ENCODE results near the gene GREB1. TPM values are rescaled to one million over a fixed set of nuclear protein-coding genes. Genes with fewer than 3 reads are reported as not detected.

Gene GREB1
- total RNA-seq: under 1 TPM in 4 of 5 experiments, not detected in 1; 0.14 to 0.82 (median 0.25) TPM
- polyA plus RNA-seq: not detected
- total RNA-seq: 0.94 reads per million

DNA sequence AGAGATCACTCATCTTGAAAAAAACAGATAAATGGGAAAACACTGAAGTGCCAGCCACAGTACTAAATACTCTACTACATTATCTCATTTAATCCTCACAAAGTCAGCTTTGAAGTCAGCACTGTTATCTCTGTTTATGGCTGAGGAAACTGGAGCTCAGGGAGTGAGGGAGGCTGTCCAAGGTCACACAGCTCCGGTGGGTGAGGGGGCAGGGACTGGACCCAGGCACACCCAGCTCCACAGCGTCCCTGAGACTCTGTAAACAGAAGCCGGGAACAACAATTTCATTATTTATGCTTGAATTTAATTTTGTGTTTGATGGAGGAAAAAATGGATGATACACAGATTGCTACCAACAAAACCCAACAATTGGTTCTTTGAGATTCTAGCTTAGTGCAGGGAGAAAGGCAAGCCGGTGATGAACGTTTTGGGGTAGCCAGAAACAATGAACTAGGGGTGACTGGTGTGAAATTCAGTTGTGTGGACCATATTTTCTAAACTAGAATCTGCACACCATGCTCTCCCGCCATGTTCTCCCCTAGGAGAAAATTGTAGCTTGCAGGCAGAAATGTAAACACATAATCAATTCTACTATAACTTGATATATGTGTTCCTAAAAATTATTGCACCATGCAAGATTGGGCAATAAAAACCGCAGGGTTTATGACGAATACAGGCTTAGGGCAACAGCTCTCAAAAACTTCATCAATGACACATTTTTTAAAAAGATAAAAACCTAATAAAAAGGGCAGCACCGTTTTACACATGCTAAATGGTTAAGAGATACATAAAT is at the start of gene GREB1:
Gene GREB1 (plus strand): TSS at position 768 of the 793 bp plus-strand sequence. CDS start 22,570 bp downstream, outside the sequence.
- H3K27me3 ChIP-seq (ENCODE audit: control insufficient read depth in 2 of 2, insufficient read depth in 2 of 2, low read length in 2 of 2): no peaks in the 10 kb centered on the region
- H3K4me1 Mint-ChIP-seq: no peaks in the 10 kb centered on the region
- H3K27me3 Mint-ChIP-seq: peaks cover 18 to 41% (median 36%) of the 10 kb centered on the region in 5 donors
- intact Hi-C loops (cut with micrococcal nuclease): no loop called here
- H3K36me3 Mint-ChIP-seq: no peaks in the 10 kb centered on the region
- H3K27ac Mint-ChIP-seq: no peak within 1 kb of the TSS
- H3K4me3 Mint-ChIP-seq: no peak within 1 kb of the TSS
- H3K4me3 ChIP-seq (ENCODE audit: low read length): no peak within 1 kb of the TSS
- no peak for DNase-seq
- ATAC-seq: no peak
- ChIA-PET POLR2A (no interaction called here), CTCF (no interaction called here)
- H3K27ac ChIP-seq (ENCODE audit: low read depth, low read length): no peak within 1 kb of the TSS
- H3K9me3 Mint-ChIP-seq: no peaks in the 10 kb centered on the region
- H3K4me1 ChIP-seq (ENCODE audit: control insufficient read depth in 2 of 2, insufficient read depth in 2 of 2, low read length in 2 of 2): no peaks in the 10 kb centered on the region
- H3K36me3 ChIP-seq (ENCODE audit: control insufficient read depth in 2 of 3, insufficient read depth in 3 of 3, low read length in 3 of 3): no peaks in the 10 kb centered on the region
- H3K9me3 ChIP-seq (ENCODE audit: control insufficient read depth in 2 of 3, low read length in 3 of 3): no peaks in the 10 kb centered on the region

- peaks cover 3 to 5% of the 10 kb centered on the region in 2 donors for H3K27me3 ChIP-seq (ENCODE audit: control insufficient read depth in 2 of 2, insufficient read depth in 2 of 2, low read length in 2 of 2)
- H3K9me3 ChIP-seq (ENCODE audit: control insufficient read depth in 2 of 3, low read length in 3 of 3): no peaks in the 10 kb centered on the region
- intact Hi-C loops (cut with micrococcal nuclease): no loop called here
- DNase-seq (no peak), ATAC-seq (no peak)
- H3K4me3 Mint-ChIP-seq: no peak overlapping the region
- H3K36me3 Mint-ChIP-seq: no peaks in the 10 kb centered on the region
- peaks cover 0 to 11% (median 0%) of the 10 kb centered on the region in 11 donors for H3K9me3 Mint-ChIP-seq
- no peaks in the 10 kb centered on the region for H3K36me3 ChIP-seq (ENCODE audit: control insufficient read depth in 2 of 3, insufficient read depth in 3 of 3, low read length in 3 of 3)
- no peak overlapping the region for H3K27ac Mint-ChIP-seq
- no peak overlapping the region for H3K27ac ChIP-seq (ENCODE audit: low read depth, low read length)
- no peaks in the 10 kb centered on the region for H3K4me1 ChIP-seq (ENCODE audit: control insufficient read depth in 2 of 2, insufficient read depth in 2 of 2, low read length in 2 of 2)
- POLR2A ChIA-PET: no interaction called here
- CTCF ChIA-PET: interaction anchor here (0.8 kb wide), 1 partner anchor 257 kb away, joined by 3 read pairs; no protein-coding TSS in a partner anchor
- H3K27me3 Mint-ChIP-seq: peaks cover 28 to 42% (median 39%) of the 10 kb centered on the region in 5 donors
- peaks cover 0 to 4% (median 0%) of the 10 kb centered on the region in 7 donors for H3K4me1 Mint-ChIP-seq
- H3K4me3 ChIP-seq (ENCODE audit: low read length): no peak overlapping the region
These were observed 45.0 kb upstream of the GREB1 start for GRCh38 chr2:11488809-11489208.

- ChIA-PET CTCF (no interaction called here), POLR2A (no interaction called here)
- Histone ChIP-seq H3K36me3 (ENCODE audit: control insufficient read depth in 2 of 3, insufficient read depth in 3 of 3, low read length in 3 of 3) (no peaks in the 10 kb centered on the region), H3K27ac (ENCODE audit: low read depth, low read length) (no peak overlapping the region), H3K4me3 (ENCODE audit: low read length) (no peak overlapping the region), H3K4me1 (ENCODE audit: control insufficient read depth in 2 of 2, insufficient read depth in 2 of 2, low read length in 2 of 2) (no peaks in the 10 kb centered on the region), H3K9me3 (ENCODE audit: control insufficient read depth in 2 of 3, low read length in 3 of 3) (no peaks in the 10 kb centered on the region), H3K27me3 (ENCODE audit: control insufficient read depth in 2 of 2, insufficient read depth in 2 of 2, low read length in 2 of 2) (peaks cover 3% of the 10 kb centered on the region in 2 donors)
- Mint-ChIP-seq H3K4me3 (no peak overlapping the region), H3K4me1 (no peaks in the 10 kb centered on the region), H3K9me3 (peaks cover 0 to 11% (median 0%) of the 10 kb centered on the region in 11 donors), H3K27ac (no peak overlapping the region), H3K36me3 (no peaks in the 10 kb centered on the region), H3K27me3 (peaks cover 14 to 43% (median 32%) of the 10 kb centered on the region in 5 donors)
- ATAC-seq: no peak
- DNase-seq: no peak
- intact Hi-C loops (cut with micrococcal nuclease): no loop called here
These were observed 43.7 kb upstream of the GREB1 start for GRCh38 chr2:11490194-11490593.

DNA sequence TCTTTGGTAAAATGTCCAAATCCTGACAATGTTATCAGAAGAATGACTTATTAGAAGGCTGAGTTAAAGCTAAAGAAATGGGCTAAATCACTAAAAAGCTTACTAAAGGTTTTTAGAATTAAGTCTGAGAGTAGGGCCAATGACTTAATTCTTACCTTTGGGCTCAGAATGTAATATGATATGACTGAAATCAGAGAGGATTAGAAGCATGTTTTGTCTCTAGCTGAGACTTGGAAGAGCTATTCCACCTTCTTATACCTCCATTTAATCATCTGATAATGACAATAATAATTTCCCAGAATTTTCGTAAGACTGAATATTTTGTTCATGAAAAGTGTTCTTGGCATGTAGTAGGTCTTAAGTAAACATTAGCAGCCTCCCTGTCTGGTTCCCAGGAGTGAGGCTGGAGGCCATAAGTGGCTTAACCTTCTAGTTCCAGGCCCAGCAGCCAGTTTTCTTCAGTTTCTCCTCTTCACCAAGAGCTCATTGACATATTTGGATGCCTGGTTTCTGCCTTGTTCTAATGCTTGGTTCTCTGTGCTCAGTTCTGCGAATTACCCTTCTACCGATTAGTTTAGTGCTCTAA is 42.4 kb upstream of the GREB1 start:
- H3K4me3 ChIP-seq (ENCODE audit: low read length): no peak overlapping the region
- intact Hi-C loops (cut with micrococcal nuclease): no loop called here
- Mint-ChIP-seq H3K27ac (no peak overlapping the region), H3K9me3 (peaks cover 0 to 11% (median 0%) of the 10 kb centered on the region in 11 donors), H3K4me1 (no peaks in the 10 kb centered on the region), H3K27me3 (peaks cover 1 to 34% (median 20%) of the 10 kb centered on the region in 5 donors), H3K36me3 (no peaks in the 10 kb centered on the region), H3K4me3 (no peak overlapping the region)
- DNase-seq (no peak), ATAC-seq (no peak)
- peaks cover under 1% of the 10 kb centered on the region in 2 donors for H3K27me3 ChIP-seq (ENCODE audit: control insufficient read depth in 2 of 2, insufficient read depth in 2 of 2, low read length in 2 of 2)
- ChIA-PET POLR2A (no interaction called here), CTCF (no interaction called here)
- no peaks in the 10 kb centered on the region for H3K9me3 ChIP-seq (ENCODE audit: control insufficient read depth in 2 of 3, low read length in 3 of 3)
- H3K36me3 ChIP-seq (ENCODE audit: control insufficient read depth in 2 of 3, insufficient read depth in 3 of 3, low read length in 3 of 3): no peaks in the 10 kb centered on the region
- H3K27ac ChIP-seq (ENCODE audit: low read depth, low read length): no peak overlapping the region
- H3K4me1 ChIP-seq (ENCODE audit: control insufficient read depth in 2 of 2, insufficient read depth in 2 of 2, low read length in 2 of 2): no peaks in the 10 kb centered on the region

- ChIA-PET CTCF (no interaction called here), POLR2A (no interaction called here)
- H3K9me3 ChIP-seq (ENCODE audit: control insufficient read depth in 2 of 3, low read length in 3 of 3): no peaks in the 10 kb centered on the region
- no peak for ATAC-seq
- no peak overlapping the region for H3K27ac ChIP-seq (ENCODE audit: low read depth, low read length)
- H3K36me3 ChIP-seq (ENCODE audit: control insufficient read depth in 2 of 3, insufficient read depth in 3 of 3, low read length in 3 of 3): no peaks in the 10 kb centered on the region
- no peak overlapping the region for H3K4me3 Mint-ChIP-seq
- H3K36me3 Mint-ChIP-seq: no peaks in the 10 kb centered on the region
- H3K27me3 Mint-ChIP-seq: peaks cover 5 to 28% (median 17%) of the 10 kb centered on the region in 5 donors
- DNase-seq: no peak
- no peaks in the 10 kb centered on the region for H3K27me3 ChIP-seq (ENCODE audit: control insufficient read depth in 2 of 2, insufficient read depth in 2 of 2, low read length in 2 of 2)
- no peaks in the 10 kb centered on the region for H3K4me1 Mint-ChIP-seq
- peaks cover 0 to 11% (median 0%) of the 10 kb centered on the region in 11 donors for H3K9me3 Mint-ChIP-seq
- intact Hi-C loops (cut with micrococcal nuclease): no loop called here
- H3K4me1 ChIP-seq (ENCODE audit: control insufficient read depth in 2 of 2, insufficient read depth in 2 of 2, low read length in 2 of 2): no peaks in the 10 kb centered on the region
- H3K4me3 ChIP-seq (ENCODE audit: low read length): no peak overlapping the region
- H3K27ac Mint-ChIP-seq: no peak overlapping the region
These were observed 41.6 kb upstream of the GREB1 start for GRCh38 chr2:11492244-11492643.

DNA sequence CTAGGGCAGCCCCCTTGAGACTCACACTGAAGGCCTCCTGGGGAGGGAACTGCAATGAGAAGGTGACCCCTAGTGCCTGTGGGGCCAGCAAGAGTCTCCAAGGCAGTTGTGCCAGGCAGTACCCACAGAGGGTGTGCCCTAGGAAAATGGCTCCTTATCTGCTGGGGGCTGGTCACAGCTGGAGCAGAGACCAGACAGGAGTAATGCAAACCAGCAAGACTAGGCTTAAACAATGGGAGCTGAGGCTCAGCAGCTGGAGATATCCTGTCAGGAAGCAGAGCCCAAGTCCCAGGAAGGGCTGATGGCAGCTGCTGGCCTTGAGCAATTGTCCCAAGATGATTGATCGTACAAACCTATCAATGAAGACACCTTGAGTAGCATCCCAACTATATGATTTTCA is 41.1 kb upstream of the GREB1 start:
- Mint-ChIP-seq H3K9me3 (peaks cover 0 to 11% (median 0%) of the 10 kb centered on the region in 11 donors), H3K4me1 (no peaks in the 10 kb centered on the region), H3K27ac (no peak overlapping the region), H3K4me3 (no peak overlapping the region), H3K36me3 (no peaks in the 10 kb centered on the region), H3K27me3 (peaks cover 5 to 24% (median 17%) of the 10 kb centered on the region in 5 donors)
- Histone ChIP-seq H3K9me3 (ENCODE audit: control insufficient read depth in 2 of 3, low read length in 3 of 3) (no peaks in the 10 kb centered on the region), H3K27me3 (ENCODE audit: control insufficient read depth in 2 of 2, insufficient read depth in 2 of 2, low read length in 2 of 2) (no peaks in the 10 kb centered on the region), H3K36me3 (ENCODE audit: control insufficient read depth in 2 of 3, insufficient read depth in 3 of 3, low read length in 3 of 3) (no peaks in the 10 kb centered on the region), H3K4me3 (ENCODE audit: low read length) (no peak overlapping the region), H3K27ac (ENCODE audit: low read depth, low read length) (no peak overlapping the region), H3K4me1 (ENCODE audit: control insufficient read depth in 2 of 2, insufficient read depth in 2 of 2, low read length in 2 of 2) (no peaks in the 10 kb centered on the region)
- no peak for DNase-seq
- ChIA-PET POLR2A (no interaction called here), CTCF (no interaction called here)
- ATAC-seq: no peak
- intact Hi-C loops (cut with micrococcal nuclease): no loop called here

Data from naive thymus-derived CD4-positive, alpha-beta T cell (primary cell).